Measurements from ENCODE around the gene SHISA5. TPM values are rescaled to one million over a fixed set of nuclear protein-coding genes. Genes with fewer than 3 reads are reported as not detected.

The SHISA5 gene
- total and polyA plus RNA-seq, 3 donors from 2014 or later = 101 to 146 (median 117) TPM

DNA sequence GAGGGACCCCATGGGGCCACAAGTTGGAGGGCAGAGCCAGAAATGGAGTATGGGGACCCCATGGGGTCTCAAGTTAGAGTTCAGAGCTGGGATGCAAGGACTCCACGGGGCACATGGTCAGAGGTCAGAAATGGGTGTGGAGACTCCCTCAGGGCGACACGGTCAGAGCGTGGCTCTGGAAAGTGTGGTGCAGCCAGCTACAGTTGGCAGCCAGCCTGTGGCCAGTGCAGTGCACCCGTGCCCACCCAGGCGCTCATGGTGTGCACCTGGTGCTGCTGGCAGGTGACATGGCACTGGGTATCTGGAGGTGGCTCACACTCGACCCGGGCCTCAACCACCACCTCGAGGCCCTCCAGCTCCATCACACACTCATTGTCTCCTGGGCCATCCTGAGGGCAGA, 85.3 kb downstream of the SHISA5 start:
- H3K36me3 ChIP-seq (ENCODE audit: low read depth, missing control alignments) = no peaks in the 10 kb centered on the region
- no peaks in the 10 kb centered on the region for H3K4me1 ChIP-seq
- no peak for DNase-seq
- H3K9me3 ChIP-seq = no peaks in the 10 kb centered on the region
- WGBS, 2 donors = 87 to 91% methylated on average over 4 to 9 of the region's 9 CpGs
- intact Hi-C loops (cut with DNase I; ENCODE audit: low total_unique reads) = no loop called here
- TF ChIP-seq, protein P1, sequence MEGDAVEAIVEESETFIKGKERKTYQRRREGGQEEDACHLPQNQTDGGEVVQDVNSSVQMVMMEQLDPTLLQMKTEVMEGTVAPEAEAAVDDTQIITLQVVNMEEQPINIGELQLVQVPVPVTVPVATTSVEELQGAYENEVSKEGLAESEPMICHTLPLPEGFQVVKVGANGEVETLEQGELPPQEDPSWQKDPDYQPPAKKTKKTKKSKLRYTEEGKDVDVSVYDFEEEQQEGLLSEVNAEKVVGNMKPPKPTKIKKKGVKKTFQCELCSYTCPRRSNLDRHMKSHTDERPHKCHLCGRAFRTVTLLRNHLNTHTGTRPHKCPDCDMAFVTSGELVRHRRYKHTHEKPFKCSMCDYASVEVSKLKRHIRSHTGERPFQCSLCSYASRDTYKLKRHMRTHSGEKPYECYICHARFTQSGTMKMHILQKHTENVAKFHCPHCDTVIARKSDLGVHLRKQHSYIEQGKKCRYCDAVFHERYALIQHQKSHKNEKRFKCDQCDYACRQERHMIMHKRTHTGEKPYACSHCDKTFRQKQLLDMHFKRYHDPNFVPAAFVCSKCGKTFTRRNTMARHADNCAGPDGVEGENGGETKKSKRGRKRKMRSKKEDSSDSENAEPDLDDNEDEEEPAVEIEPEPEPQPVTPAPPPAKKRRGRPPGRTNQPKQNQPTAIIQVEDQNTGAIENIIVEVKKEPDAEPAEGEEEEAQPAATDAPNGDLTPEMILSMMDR (IDR thresholded peaks at IDR 0.05) = no peak
- no peak for TF ChIP-seq POLR2A (IDR thresholded peaks at IDR 0.05)
- no peak overlapping the region for H3K27ac ChIP-seq
- no peak overlapping the region for H3K4me3 ChIP-seq
- H3K27me3 ChIP-seq = no peaks in the 10 kb centered on the region

DNA sequence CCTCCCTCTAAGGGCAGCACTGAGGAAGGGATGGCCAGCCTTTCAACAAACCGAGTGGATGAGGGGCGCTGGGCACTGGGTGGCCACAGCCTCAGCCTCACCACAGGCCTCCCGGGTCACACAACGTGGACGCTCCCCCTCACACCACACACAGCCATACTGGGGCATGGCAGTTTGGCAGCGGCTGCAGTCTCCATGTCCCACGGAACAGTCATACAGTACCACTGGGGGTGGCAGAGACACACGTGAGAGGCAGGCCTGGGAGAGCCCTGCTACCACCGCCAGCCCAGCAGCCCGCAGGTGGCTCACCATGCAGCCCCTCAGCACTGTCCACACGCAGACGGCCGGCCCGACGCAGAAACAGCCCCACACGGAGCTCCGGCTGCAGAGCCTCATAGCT, 85.8 kb downstream of the SHISA5 start:
- DNase-seq = no peak
- Histone ChIP-seq H3K27ac (no peak overlapping the region), H3K9me3 (no peaks in the 10 kb centered on the region), H3K36me3 (ENCODE audit: low read depth, missing control alignments) (no peaks in the 10 kb centered on the region), H3K4me3 (no peak overlapping the region), H3K27me3 (no peaks in the 10 kb centered on the region), H3K4me1 (no peaks in the 10 kb centered on the region)
- 97 to 98% methylated on average over 11 to 15 of the region's 17 CpGs for WGBS, 2 donors
- no peak for TF ChIP-seq POLR2A (IDR thresholded peaks at IDR 0.05)
- TF ChIP-seq, protein P1 (IDR thresholded peaks at IDR 0.05) = no peak
- intact Hi-C loops (cut with DNase I; ENCODE audit: low total_unique reads) = no loop called here

Small RNA genes lying within 50 kb of the gene (microRNA-seq; reads per million reads assigned to microRNA genes)
- 0 to 0.70 reads per million in 2 donors for gene MIR6823 (ENCODE audit: borderline number of aligned reads in 2 of 2, borderline replicate concordance in 1 of 2)

Small RNA genes lying within 50 kb of the gene (small RNA-seq; reads per million reads assigned to genes)
- 0 reads per million in 2 donors for gene MIR6823

Other genes with a start within 250 kb of the SHISA5 start
- gene NME6, start 202.8 kb downstream of the SHISA5 start, total RNA-seq = 10 to 100 TPM; 28.6 to 36.5 TPM
- 19.2 TPM for gene NME6, start 202.8 kb downstream of the SHISA5 start, polyA plus RNA-seq (ENCODE audit: insufficient read depth, low read depth, low replicate concordance)
- not detected for gene SPINK8, start 170.5 kb downstream of the SHISA5 start, total RNA-seq
- not detected for gene SPINK8, start 170.5 kb downstream of the SHISA5 start, polyA plus RNA-seq (ENCODE audit: insufficient read depth, low read depth, low replicate concordance)
- 1 to 10 TPM in 1 of 2 donors, under 1 TPM in 1; 0.81 to 2.0 TPM for gene FBXW12, start 132.0 kb downstream of the SHISA5 start, total RNA-seq
- 0.98 TPM for gene FBXW12, start 132.0 kb downstream of the SHISA5 start, polyA plus RNA-seq (ENCODE audit: insufficient read depth, low read depth, low replicate concordance)
- 10 to 100 TPM; 70.2 to 79.2 TPM for gene PLXNB1, start 74.1 kb downstream of the SHISA5 start, total RNA-seq
- gene PLXNB1, start 74.1 kb downstream of the SHISA5 start, polyA plus RNA-seq (ENCODE audit: insufficient read depth, low read depth, low replicate concordance) = 41.5 TPM
- gene CCDC51, start 64.1 kb downstream of the SHISA5 start, total RNA-seq = 10 to 100 TPM; 11.7 to 16.0 TPM
- gene CCDC51, start 64.1 kb downstream of the SHISA5 start, polyA plus RNA-seq (ENCODE audit: insufficient read depth, low read depth, low replicate concordance) = 16.0 TPM
- gene TMA7, start 63.9 kb downstream of the SHISA5 start, total RNA-seq = 100 to 1,000 TPM; 380 to 393 TPM
- 425 TPM for gene TMA7, start 63.9 kb downstream of the SHISA5 start, polyA plus RNA-seq (ENCODE audit: insufficient read depth, low read depth, low replicate concordance)
- gene ATRIP, start 57.4 kb downstream of the SHISA5 start, total RNA-seq = 10 to 100 TPM; 25.0 to 26.3 TPM
- gene ATRIP, start 57.4 kb downstream of the SHISA5 start, polyA plus RNA-seq (ENCODE audit: insufficient read depth, low read depth, low replicate concordance) = 56.5 TPM
- gene PFKFB4, start 52.6 kb upstream of the SHISA5 start, total RNA-seq = 100 to 1,000 TPM; 134 to 136 TPM
- gene PFKFB4, start 52.6 kb upstream of the SHISA5 start, polyA plus RNA-seq (ENCODE audit: insufficient read depth, low read depth, low replicate concordance) = 57.3 TPM
- gene UCN2, start 59.6 kb upstream of the SHISA5 start, total RNA-seq = 1 to 10 TPM in 1 of 2 donors, under 1 TPM in 1; 0.87 to 1.2 TPM
- gene UCN2, start 59.6 kb upstream of the SHISA5 start, polyA plus RNA-seq (ENCODE audit: insufficient read depth, low read depth, low replicate concordance) = 0.86 TPM
- gene COL7A1, start 91.2 kb upstream of the SHISA5 start, total RNA-seq = 10 to 100 TPM; 34.1 to 39.1 TPM
- 19.9 TPM for gene COL7A1, start 91.2 kb upstream of the SHISA5 start, polyA plus RNA-seq (ENCODE audit: insufficient read depth, low read depth, low replicate concordance)
- 100 to 1,000 TPM; 282 to 287 TPM for gene UQCRC1, start 105.5 kb upstream of the SHISA5 start, total RNA-seq
- 281 TPM for gene UQCRC1, start 105.5 kb upstream of the SHISA5 start, polyA plus RNA-seq (ENCODE audit: insufficient read depth, low read depth, low replicate concordance)
- gene TMEM89, start 117.6 kb upstream of the SHISA5 start, total RNA-seq = 10 to 100 TPM in 1 of 2 donors, 1 to 10 TPM in 1; 8.7 to 14.8 TPM
- gene TMEM89, start 117.6 kb upstream of the SHISA5 start, polyA plus RNA-seq (ENCODE audit: insufficient read depth, low read depth, low replicate concordance) = 16.1 TPM
- gene SLC26A6, start 131.3 kb upstream of the SHISA5 start, total RNA-seq = 10 to 100 TPM; 24.6 to 32.9 TPM
- 12.3 TPM for gene SLC26A6, start 131.3 kb upstream of the SHISA5 start, polyA plus RNA-seq (ENCODE audit: insufficient read depth, low read depth, low replicate concordance)
- gene CELSR3, start 158.7 kb upstream of the SHISA5 start, total RNA-seq = 10 to 100 TPM; 14.3 to 17.5 TPM
- 13.5 TPM for gene CELSR3, start 158.7 kb upstream of the SHISA5 start, polyA plus RNA-seq (ENCODE audit: insufficient read depth, low read depth, low replicate concordance)
- gene NCKIPSD, start 181.7 kb upstream of the SHISA5 start, total RNA-seq = 10 to 100 TPM; 69.4 to 81.3 TPM
- 30.1 TPM for gene NCKIPSD, start 181.7 kb upstream of the SHISA5 start, polyA plus RNA-seq (ENCODE audit: insufficient read depth, low read depth, low replicate concordance)
- 100 to 1,000 TPM; 114 to 148 TPM for gene IP6K2, start 213.0 kb upstream of the SHISA5 start, total RNA-seq
- gene IP6K2, start 213.0 kb upstream of the SHISA5 start, polyA plus RNA-seq (ENCODE audit: insufficient read depth, low read depth, low replicate concordance) = 113 TPM

Measured in testis (tissue), 3 donors.